Smooth muscle cell (in vitro differentiated cells): ENCODE measurements around the gene KCNJ9. TPM values are rescaled to one million over a fixed set of nuclear protein-coding genes. Genes with fewer than 3 reads are reported as not detected.
"Not testable (repeated sequence)": the region's sequence is repeated elsewhere in the genome, so short reads cannot be mapped to it uniquely, and the experiment has no call there.

ENCODE experiments used
- DNase-seq: peaks from one replicate; lab custom pipeline; 2025; ENCODE audit not compliant: unreplicated experiment; lab: John Stamatoyannopoulos, UW
- H2AFZ ChIP-seq: fragments of 200-600 bp; sonication (generic); 2 replicates; pipeline ENCODE4 v1.6.0; 2016; ENCODE audit warnings: antibody characterized with exemption, low read depth, mild to moderate bottlenecking
- H3F3A ChIP-seq: fragments of 200-600 bp; sonication (generic); 2 replicates; pipeline ENCODE4 v1.6.0; 2017; ENCODE audit warnings: antibody characterized with exemption, low read depth
- H3K27ac ChIP-seq: fragments of 200-600 bp; sonication (generic); 2 replicates; pipeline ENCODE4 v1.5.1; 2016; ENCODE audit warnings: low read depth, mild to moderate bottlenecking
- H3K27me3 ChIP-seq: fragments of 200-600 bp; sonication (generic); 2 replicates; pipeline ENCODE4 v1.6.1; 2016; ENCODE audit warnings: low read depth, mild to moderate bottlenecking
- H3K36me3 ChIP-seq: fragments of 200-600 bp; sonication (generic); 2 replicates; pipeline ENCODE4 v1.5.1; 2016; ENCODE audit warnings: low read depth
- H3K4me1 ChIP-seq: fragments of 200-600 bp; sonication (generic); 2 replicates; pipeline ENCODE4 v1.5.1; 2016; ENCODE audit warnings: low read depth
- H3K4me2 ChIP-seq: fragments of 200-600 bp; sonication (generic); 2 replicates; pipeline ENCODE4 v1.6.0; 2016; ENCODE audit warnings: mild to moderate bottlenecking
- H3K4me3 ChIP-seq: fragments of 200-600 bp; sonication (generic); 2 replicates; pipeline ENCODE4 v1.5.1; 2016; ENCODE audit warnings: mild to moderate bottlenecking
- H3K79me2 ChIP-seq: fragments of 200-600 bp; sonication (generic); 2 replicates; pipeline ENCODE4 v1.6.0; 2016; ENCODE audit warnings: low read depth, mild to moderate bottlenecking
- H3K9ac ChIP-seq: fragments of 200-600 bp; sonication (generic); 2 replicates; pipeline ENCODE4 v1.6.0; 2016; ENCODE audit warnings: low read depth
- H3K9me3 ChIP-seq: fragments of 200-600 bp; sonication (generic); replicated peaks from 2 replicates; pipeline ENCODE4 v1.5.1; 2016; ENCODE audit warnings: low read depth
- H4K20me1 ChIP-seq: fragments of 200-600 bp; sonication (generic); 2 replicates; pipeline ENCODE4 v1.6.0; 2016; ENCODE audit warnings: low read depth
- WGBS: methylation state at CpG from one replicate; pipeline ENCODE4 v1.1.7; 2016; ENCODE audit warnings: low lambda C conversion rate; 5-methylcytosine and 5-hydroxymethylcytosine counted together
- polyA plus RNA-seq: library from polyadenylated mRNA; unstranded; fragments of >200 nt; fragmentation: Nextera tagmentation; extraction: Ambion mirVana; gene quantifications from 2 replicates; pipeline ENCODE4 v1.2.1, GENCODE V29; 2016
- total RNA-seq: library from RNA; depleted of rRNA; stranded (reverse); fragments of >200 nt; gene quantifications from 2 replicates; pipeline ENCODE4 v1.2.3, GENCODE V29; 2014
- TF ChIP-seq, protein P1 (sequence below): fragments of 200-600 bp; sonication (generic); IDR thresholded peaks from 2 replicates; pipeline ENCODE4 v1.5.1; 2017; ENCODE audit warnings: borderline replicate concordance, mild to moderate bottlenecking, antibody characterized with exemption; ENCODE audit not compliant: insufficient read depth, poor library complexity, severe bottlenecking

KCNJ9 gene
- total and polyA plus RNA-seq, 2 experiments from 2014 or later, result not detected

DNA sequence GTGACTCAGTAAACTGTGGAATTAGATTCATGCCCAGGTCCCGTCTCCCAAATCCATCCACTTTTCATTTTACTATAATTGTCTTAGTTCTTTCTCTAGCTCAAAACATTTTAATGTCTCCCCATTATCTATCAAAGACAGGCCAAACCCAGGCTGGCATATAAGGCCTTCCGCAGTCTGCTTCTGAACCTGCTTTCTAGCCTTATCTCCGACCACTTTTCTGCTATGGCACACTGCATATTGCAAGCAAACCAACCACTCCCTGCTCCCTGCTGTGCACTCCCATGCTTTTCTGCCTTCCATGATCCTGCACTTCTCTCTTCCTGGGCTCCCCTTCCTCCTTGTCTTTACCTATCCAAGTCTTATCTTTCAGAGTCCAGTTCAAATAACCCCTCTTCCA lies 32.2 kb upstream of the KCNJ9 start:
- no peak overlapping the region for H3K27ac ChIP-seq
- no peaks in the 10 kb centered on the region for H3K36me3 ChIP-seq
- peaks cover 21% of the 10 kb centered on the region for H3K4me1 ChIP-seq
- WGBS, result 74% methylated on average over 3 of the region's 3 CpGs
- no peak overlapping the region for H3K9ac ChIP-seq
- no peak overlapping the region for H2AFZ ChIP-seq
- no peak for DNase-seq
- no peaks in the 10 kb centered on the region for H3F3A ChIP-seq
- no peaks in the 10 kb centered on the region for H3K9me3 ChIP-seq
- no peaks in the 10 kb centered on the region for H3K79me2 ChIP-seq
- H3K4me3 ChIP-seq, result no peak overlapping the region
- no peak overlapping the region for H3K4me2 ChIP-seq
- TF ChIP-seq, protein P1, sequence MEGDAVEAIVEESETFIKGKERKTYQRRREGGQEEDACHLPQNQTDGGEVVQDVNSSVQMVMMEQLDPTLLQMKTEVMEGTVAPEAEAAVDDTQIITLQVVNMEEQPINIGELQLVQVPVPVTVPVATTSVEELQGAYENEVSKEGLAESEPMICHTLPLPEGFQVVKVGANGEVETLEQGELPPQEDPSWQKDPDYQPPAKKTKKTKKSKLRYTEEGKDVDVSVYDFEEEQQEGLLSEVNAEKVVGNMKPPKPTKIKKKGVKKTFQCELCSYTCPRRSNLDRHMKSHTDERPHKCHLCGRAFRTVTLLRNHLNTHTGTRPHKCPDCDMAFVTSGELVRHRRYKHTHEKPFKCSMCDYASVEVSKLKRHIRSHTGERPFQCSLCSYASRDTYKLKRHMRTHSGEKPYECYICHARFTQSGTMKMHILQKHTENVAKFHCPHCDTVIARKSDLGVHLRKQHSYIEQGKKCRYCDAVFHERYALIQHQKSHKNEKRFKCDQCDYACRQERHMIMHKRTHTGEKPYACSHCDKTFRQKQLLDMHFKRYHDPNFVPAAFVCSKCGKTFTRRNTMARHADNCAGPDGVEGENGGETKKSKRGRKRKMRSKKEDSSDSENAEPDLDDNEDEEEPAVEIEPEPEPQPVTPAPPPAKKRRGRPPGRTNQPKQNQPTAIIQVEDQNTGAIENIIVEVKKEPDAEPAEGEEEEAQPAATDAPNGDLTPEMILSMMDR, result no peak
- H3K27me3 ChIP-seq, result peaks cover 20% of the 10 kb centered on the region
- no peaks in the 10 kb centered on the region for H4K20me1 ChIP-seq

DNA sequence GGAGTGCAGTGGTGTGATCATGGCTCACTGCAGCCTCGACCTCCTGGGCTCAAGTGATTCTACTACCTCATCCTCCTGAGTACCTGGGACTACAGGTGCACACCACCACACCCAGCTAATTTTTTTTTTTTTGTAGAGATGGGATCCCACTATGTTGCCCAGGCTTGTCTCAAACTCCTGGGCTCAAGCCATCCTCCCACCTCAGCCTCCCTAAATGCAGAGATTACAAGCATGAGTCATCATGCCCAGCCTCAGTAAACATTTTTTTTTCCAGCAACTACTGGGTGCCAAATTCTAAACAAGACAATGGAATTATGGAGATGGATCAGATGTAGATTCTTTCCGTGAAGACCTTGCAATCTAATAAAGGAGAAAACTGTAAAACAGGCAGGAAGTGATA lies 31.2 kb upstream of the KCNJ9 start:
- peaks cover 20% of the 10 kb centered on the region for H3K27me3 ChIP-seq
- H2AFZ ChIP-seq, H3K4me2 ChIP-seq, H3F3A ChIP-seq, H3K79me2 ChIP-seq, H3K9ac ChIP-seq, H4K20me1 ChIP-seq, H3K36me3 ChIP-seq, H3K4me3 ChIP-seq, DNase-seq, H3K9me3 ChIP-seq, H3K27ac ChIP-seq: not testable (repeated sequence)
- H3K4me1 ChIP-seq, result peaks cover 21% of the 10 kb centered on the region
- 82% methylated on average over 2 of the region's 2 CpGs for WGBS

DNA sequence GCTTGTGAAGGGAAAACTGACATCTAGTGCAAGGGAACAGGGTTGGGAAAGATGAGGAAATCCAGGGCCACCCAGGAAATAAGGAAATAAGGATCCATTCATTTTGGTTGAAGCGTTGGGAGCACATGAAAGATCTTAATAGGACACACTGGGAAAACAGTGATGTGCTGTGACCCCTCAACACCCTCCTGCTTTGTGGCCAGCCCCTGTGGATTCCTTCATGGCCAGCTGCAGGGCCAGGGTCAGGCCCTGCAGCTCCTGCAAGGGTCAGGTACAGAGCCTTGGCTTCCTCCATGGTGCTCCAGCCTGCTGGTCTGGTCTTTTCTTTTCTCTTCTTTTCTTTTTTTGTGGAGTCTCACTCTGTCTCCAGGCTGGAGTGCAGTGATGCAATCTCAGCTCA lies 30.7 kb upstream of the KCNJ9 start:
- no peaks in the 10 kb centered on the region for H3K36me3 ChIP-seq
- H3K4me3 ChIP-seq, result no peak overlapping the region
- H3K9me3 ChIP-seq, result no peaks in the 10 kb centered on the region
- H3K27ac ChIP-seq, result no peak overlapping the region
- no peak overlapping the region for H2AFZ ChIP-seq
- no peaks in the 10 kb centered on the region for H3F3A ChIP-seq
- WGBS, result 95% methylated on average over 1 of the region's 1 CpG
- no peak overlapping the region for H3K4me2 ChIP-seq
- H3K9ac ChIP-seq, result no peak overlapping the region
- peaks cover 16% of the 10 kb centered on the region for H3K27me3 ChIP-seq
- no peaks in the 10 kb centered on the region for H4K20me1 ChIP-seq
- no peak for DNase-seq
- peaks cover 21% of the 10 kb centered on the region for H3K4me1 ChIP-seq
- TF ChIP-seq, protein P1, result no peak
- H3K79me2 ChIP-seq, result no peaks in the 10 kb centered on the region

DNA sequence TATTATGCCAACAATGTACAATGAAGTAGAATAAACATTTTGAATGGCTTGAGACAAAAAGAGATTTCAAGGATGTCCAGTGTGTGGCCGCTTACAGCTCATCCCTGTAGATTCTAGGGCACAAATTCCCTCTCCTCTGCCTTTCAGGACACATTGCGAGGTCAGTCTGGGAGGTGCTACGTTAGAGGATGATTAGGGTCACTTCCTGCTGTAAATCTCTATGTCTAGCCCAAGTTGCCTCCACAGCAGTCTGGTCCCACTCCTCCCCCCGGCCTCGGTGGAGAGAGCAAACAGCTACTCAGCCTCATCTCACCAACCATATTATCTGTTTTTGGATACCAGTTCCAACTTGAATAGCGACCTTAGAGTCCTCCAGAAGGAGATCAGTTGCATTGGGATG lies 28.4 kb upstream of the KCNJ9 start:
- TF ChIP-seq, protein P1, result no peak
- Histone ChIP-seq H4K20me1 (no peaks in the 10 kb centered on the region), H3K9ac (no peak overlapping the region), H3K4me3 (no peak overlapping the region), H3K9me3 (no peaks in the 10 kb centered on the region), H3K27me3 (peaks cover 9% of the 10 kb centered on the region), H3K4me1 (peaks cover 10% of the 10 kb centered on the region), H3K79me2 (no peaks in the 10 kb centered on the region), H3K4me2 (no peak overlapping the region), H3F3A (no peaks in the 10 kb centered on the region), H3K36me3 (no peaks in the 10 kb centered on the region), H2AFZ (no peak overlapping the region), H3K27ac (no peak overlapping the region)
- 52% methylated on average over 6 of the region's 6 CpGs for WGBS
- DNase-seq, result no peak
